T47D (cell line): ENCODE data around the gene PDE3B.

ENCODE experiments used
- DNase-seq, 2 experiments: peaks; one replicate each; pipeline versions ENCODE4 v3.0.0 to v3.0.0-alpha.2; 2011 to 2012; ENCODE audit warnings: low read depth in 1 of 2, low spot score in 1 of 2
- JUND ChIP-seq: IDR thresholded peaks from 2 replicates; pipeline ENCODE4 v1.6.1; 2012; ENCODE audit warnings: low read depth
- in situ Hi-C: cut with HindIII; loops from 2 replicates; pipeline ENCODE4 v1.10.0; 2016; ENCODE audit warnings: low sequenced_read_pairs, low pct_unique_long_range_greater_than_20kb

Gene PDE3B

GRCh38 chr11:14902650-14903350, 259.2 kb downstream of the PDE3B start:
- DNase-seq: no peak
- no peak for TF ChIP-seq JUND
- in situ Hi-C loops: no loop called here

GRCh38 chr11:14904745-14905103, 261.1 kb downstream of the PDE3B start:
- no peak for TF ChIP-seq JUND
- no peak for DNase-seq
- in situ Hi-C loops: no loop called here

- no peak for DNase-seq
- no peak for TF ChIP-seq JUND
- in situ Hi-C loops: no loop called here
These were observed 261.8 kb downstream of the PDE3B start for GRCh38 chr11:14905104-14906033.

GRCh38 chr11:14906578-14906977, 263.0 kb downstream of the PDE3B start:
- TF ChIP-seq JUND: no peak
- in situ Hi-C loops: no loop called here
- DNase-seq: no peak

GRCh38 chr11:14906993-14907392, 263.4 kb downstream of the PDE3B start:
- in situ Hi-C loops: no loop called here
- TF ChIP-seq JUND: no peak
- no peak for DNase-seq

GRCh38 chr11:14907411-14908213, 264.0 kb downstream of the PDE3B start:
- TF ChIP-seq JUND: no peak
- in situ Hi-C loops: no loop called here
- DNase-seq: peak; percentile 30 to 71

- DNase-seq: peak in 1 of 2 experiments; percentile 68
- TF ChIP-seq JUND: no peak
- in situ Hi-C loops: no loop called here
These were observed 264.7 kb downstream of the PDE3B start for GRCh38 chr11:14908214-14908880.

- no peak for DNase-seq
- no peak for TF ChIP-seq JUND
- in situ Hi-C loops: no loop called here
These were observed 270.9 kb downstream of the PDE3B start for GRCh38 chr11:14914536-14914935.

- no peak for TF ChIP-seq JUND
- DNase-seq: no peak
- in situ Hi-C loops: no loop called here
These were observed 272.8 kb downstream of the PDE3B start for GRCh38 chr11:14916403-14916802.
